ENCODE data around the gene GTSE1.

Gene GTSE1

DNA sequence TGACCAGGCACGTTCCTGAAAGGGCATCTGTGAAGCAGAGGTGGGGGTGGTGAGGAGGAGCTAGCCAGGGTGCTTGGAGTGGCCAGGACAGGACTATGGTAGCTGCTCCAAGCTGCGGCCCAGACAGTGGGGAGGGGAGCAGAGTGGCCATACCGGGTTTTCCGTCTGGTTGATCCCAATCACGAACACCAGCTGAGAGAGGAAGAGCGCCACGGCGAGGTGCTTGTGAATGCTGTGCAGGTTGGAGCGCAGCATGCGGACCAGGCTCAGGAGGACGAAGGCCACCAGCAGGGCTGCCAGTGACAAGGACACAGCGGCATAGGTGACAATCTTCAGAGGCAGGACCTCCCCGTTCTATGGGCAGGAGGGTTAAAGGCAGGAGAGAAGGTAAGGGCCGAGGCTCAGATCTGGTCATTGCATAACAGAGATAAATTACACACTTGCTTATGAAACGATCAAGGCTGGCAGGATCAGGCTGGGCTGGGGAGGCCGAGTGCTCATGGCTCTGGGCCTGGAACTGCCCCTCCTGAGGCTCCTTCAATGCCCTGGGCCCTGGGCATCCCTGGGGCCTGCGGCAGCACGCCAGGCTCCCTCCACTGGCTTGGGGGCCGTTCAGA lies 80.3 kb downstream of the GTSE1 start:
- in situ Hi-C loops (cut with MboI; ENCODE audit: low sequenced_read_pairs) = no loop called here

DNA sequence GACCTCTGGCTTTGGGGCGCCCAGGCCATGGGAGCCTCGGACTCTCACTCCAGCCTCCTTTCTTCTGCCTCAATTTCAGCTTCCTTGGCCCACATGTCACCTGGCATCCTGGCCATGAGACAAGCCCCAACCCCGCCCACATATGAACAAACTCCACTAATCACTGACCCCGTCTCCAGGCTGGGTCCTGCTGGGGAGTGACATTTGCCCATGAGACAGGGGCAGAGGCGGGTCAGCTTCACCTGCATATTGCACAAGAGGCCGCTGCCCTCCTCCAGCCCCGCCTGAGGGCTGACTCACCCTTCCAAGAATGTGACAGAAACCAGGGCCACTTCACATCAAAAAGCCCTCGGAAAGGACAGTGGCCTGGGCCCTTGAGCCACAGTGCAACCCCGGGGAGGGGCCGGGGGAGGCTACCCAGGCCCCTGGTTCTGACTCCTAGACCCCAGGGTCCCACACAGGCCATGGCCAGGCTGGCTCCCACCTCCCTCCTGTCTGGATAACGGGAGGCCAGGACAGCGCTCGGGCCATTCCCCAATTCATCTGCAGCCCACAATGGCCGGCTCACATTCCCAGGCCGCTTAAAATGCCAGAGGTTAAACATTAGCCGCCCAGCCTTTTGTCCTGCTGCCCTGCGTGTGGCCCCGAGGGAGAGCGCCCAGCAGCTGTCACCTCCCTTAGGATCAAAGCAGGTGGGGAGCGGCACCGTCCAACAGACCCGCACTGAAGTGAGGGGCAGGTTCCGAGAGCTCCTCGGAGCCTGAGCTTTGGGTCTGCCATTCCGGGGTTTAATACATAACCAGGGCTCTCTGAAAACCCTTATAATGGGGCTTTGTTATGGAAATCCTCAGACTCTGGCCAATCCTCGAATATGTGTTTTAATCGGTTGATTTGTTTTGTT lies 81.1 kb downstream of the GTSE1 start:
- in situ Hi-C loops (cut with MboI; ENCODE audit: low sequenced_read_pairs) = no loop called here

DNA sequence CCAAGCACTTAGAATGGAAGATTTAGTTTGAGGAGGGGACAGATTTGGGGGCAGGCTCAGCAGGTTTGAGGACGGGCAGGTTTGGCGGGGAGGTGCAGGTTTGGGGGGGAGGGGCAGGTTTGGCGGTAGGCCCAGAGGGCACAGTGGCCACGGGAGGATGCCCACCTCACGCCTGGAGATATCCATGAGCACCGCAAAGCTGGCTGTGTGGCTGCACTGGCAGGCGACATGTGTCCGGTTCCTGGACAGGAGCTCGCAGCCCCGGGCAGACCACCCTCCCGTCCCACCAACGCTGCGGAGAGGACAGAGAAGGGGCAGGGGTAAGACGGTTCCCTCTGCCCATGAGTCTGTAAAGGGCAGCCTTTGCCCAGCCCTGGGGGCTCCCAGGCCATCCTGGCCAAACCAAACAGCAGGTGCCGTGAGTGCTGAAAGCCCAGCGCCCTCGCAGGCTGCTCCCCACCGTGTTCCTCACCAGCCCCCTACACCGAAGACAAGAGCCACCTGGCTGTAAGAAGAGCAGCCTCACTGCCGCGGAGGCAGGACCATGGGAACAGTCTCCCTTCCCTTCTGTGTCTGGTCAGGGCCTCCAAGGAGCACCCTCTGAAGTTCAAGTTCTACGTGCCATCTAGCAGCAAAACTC lies 81.9 kb downstream of the GTSE1 start:
- in situ Hi-C loops (cut with MboI; ENCODE audit: low sequenced_read_pairs) = no loop called here

DNA sequence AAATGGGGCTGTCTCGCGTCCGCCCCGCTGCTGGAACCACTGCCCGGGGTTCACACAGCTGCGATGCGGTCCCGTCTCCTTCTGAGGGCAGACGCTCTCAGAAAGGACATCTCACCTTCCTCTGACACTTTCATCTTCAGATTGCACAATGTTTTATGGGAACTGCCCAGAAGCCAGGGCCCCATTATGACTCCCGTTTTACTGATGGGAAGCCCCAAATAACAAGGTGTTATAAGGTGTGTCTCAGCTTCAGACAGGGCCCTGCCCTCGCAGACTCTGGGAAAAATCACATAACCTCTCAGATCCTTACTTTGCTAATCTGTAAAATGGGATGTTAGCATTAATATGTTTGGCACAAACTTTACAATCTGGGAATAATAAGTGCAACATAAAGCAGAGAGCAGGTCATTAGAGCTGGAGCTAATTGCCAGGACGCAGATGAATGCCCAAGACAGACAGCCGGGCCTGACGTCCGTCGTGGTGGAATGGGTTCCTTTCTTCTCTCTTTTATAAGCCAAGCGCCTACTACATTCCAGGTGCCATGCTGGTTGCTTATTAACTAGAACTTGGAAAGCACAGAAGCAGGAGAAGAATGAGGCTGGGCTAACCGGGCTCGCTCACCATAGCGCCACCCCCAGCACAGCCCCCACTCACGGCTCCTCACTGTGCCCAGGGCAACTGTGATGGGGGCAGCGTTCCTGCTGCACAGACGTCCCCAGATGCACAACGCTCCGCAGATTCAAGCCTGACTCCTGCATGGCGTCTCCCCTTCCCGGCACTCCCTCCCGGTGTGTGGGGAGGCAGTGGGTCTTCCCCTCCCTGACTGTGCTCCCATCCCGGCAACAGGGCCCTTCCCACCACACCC lies 82.6 kb downstream of the GTSE1 start:
- in situ Hi-C loops (cut with MboI; ENCODE audit: low sequenced_read_pairs) = no loop called here

DNA sequence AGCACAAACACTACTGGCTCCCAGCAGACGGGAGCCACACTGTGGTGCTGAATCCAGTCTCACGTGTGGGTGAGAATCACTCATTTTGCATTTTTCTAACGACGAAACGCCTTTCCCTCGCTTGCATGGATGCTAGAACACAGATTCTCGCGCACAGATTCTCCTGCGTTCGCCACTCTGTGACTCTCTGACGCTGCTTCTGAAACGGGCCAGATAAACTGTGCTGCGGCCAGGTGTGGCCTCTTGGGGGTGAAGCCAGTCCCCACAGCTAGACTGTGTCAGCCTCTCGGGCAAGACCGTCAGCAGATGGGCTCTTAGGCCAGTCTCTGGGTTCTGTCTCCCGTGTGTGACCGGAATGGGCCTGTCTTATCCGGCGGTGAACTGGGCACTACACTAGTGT lies 83.4 kb downstream of the GTSE1 start:
- in situ Hi-C loops (cut with MboI; ENCODE audit: low sequenced_read_pairs) = no loop called here
